HPDE6-E6E7 (cell line): ENCODE measurements around the gene CRELD2.

Experiments used
- DNase-seq: peaks from one replicate; pipeline ENCODE4 v3.0.0; 2011; ENCODE audit warnings: missing footprints; ENCODE audit errors: extremely low spot score

Gene CRELD2

DNA sequence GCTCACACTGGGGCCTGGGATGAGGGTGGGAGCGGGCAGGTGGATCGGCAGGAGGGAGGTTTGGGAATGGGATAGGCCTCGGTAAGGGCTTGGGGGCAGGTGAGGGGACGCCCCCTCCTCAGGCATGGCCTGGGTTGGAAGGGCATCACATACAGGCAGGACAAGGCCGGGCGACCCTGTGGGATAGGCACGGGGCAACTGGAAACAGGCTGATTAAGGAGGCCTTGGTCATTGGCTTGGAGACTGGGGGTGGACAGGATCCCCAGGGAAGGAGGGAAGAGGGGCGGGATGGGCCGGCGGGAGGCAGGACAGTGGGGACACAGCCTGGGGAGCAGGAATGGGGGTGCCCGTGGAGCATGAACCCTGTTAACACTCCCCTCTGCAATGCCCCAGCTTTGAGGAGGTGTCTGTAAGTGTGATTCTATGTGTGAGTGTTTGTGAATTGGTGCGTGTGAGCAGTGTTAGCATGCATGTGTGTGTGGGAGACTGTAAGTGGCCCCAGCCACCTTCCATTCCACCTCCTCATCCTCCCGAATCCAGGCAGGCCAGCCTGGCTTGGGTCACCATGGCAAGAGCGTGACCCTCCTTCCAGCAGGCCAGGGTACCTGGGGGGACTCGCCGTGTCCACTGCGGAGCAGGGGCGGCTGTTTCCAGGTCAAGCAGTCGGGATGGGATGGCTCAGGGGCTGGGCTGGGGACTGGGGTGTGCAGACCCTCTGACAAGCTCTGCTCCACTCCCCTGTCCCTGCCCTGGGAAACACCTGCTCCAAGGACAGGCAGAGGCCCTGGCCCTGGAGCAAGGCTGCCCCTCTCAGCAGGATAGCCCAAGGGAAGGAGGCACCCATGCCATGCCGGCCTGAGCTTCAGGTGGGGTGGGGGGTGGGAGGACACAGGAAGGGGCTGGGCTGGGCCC lies 38.7 kb downstream of the CRELD2 start:
- DNase-seq, result no peak

DNA sequence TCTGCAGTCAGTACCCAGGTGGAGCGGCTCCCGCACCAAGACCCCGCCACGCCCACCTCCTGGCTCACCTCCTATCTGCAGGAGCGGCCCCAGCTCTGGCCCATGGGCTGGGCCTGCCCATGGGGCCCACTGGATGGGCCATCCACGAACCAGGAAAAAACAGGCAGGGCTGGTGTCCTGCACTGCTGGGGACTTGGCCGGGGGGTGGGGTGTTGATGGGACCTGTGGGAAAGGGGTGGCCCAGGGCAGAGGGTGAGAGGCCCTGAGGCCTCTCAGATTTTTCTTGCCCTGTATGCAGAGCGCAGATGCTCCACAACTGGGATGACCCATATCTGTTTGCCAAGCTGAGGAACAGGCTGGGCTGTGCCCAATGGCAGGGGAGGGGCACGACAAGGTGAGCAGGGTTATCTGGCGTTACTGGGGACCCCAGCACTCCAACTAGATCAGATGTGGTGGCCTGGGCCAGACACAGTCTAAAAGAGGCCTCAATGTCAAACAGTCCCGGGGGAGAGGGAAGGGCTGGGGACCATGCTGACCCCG lies 39.5 kb downstream of the CRELD2 start:
- no peak for DNase-seq

DNA sequence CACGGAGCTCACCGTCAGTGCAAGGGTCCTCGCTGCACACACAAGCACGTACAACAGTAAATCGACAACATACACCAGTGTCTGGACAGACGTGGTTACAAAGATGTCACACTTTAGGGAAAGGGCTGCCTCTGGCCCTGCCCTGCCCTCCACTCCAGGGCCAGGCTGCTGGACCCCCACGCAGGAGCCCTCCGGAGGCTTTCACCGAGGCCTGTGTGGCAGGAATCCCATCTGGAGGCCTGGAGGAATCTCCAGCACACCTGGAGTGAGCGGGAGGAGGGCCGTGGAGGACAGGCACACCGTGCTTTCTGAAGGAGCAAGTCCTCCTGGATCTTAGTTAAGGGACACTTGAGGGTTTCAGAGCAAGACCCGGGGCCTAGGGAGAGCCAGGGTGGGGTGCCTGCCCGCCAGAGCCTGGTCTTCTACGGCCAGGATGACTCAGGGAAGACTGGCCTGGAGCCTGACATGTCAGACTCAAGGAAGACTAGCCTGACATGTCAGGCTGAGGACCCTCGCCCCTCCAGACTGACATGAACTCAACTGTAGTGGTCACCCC lies 40.0 kb downstream of the CRELD2 start:
- no peak for DNase-seq

DNA sequence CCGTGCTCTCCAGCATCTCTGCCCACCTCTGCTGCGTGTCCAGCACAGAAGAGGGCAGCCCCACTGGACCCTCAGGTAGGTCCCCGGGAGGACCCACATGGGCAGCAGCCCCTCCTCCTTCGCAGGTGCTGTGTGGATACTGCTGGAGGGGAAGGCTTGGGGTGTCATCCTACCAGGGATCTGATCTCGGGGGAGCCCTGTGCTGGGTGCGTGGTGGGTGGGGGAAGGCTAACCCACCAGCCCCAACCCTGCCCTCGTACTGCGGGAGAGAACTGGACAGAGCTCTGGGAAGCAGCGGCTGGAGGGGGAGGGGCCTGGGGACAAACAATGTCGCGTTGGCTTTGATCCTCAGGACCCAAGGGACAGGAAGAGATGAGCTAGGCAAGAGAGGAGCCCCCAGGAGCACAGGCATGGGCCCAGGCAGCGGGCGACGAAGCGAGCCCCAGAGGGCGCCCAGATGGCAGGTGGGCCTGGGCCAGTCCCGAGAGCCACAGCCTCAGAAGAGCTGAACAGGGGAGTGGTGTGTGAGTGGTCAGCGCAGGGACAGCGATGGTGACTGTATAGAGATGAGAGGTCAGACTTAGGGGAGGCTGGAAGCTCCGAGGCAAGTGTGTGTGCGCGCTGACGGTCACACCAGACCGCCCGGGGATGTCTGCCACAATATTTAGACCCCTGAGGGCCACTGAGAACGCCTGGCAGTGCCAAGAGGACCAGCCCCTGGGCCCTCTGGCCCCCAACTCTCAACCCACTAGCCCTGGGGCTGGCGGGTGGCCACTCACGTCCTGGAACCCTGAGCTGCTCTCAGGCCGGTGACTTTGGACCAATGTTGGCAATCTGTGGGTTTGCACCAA lies 40.7 kb downstream of the CRELD2 start:
- no peak for DNase-seq

DNA sequence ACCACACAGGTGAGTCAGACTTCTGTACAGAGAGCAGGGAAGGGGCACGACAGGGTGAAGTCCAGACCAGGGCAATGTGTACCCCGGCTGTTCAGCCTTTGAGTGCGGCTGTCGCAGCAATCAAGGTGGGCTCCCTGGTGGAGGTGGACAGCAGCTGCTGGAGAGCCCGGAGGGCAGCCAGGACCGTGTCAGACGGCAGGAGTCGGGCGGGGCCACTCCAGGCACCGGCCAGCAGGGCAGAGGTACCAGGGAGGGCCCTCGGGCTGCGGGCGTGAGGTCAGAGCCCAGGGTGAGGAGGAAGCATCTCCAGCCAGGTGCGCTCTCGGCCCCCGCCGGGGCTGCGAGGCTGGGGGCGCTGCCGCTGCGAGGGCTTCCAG lies 41.3 kb downstream of the CRELD2 start:
- no peak for DNase-seq

DNA sequence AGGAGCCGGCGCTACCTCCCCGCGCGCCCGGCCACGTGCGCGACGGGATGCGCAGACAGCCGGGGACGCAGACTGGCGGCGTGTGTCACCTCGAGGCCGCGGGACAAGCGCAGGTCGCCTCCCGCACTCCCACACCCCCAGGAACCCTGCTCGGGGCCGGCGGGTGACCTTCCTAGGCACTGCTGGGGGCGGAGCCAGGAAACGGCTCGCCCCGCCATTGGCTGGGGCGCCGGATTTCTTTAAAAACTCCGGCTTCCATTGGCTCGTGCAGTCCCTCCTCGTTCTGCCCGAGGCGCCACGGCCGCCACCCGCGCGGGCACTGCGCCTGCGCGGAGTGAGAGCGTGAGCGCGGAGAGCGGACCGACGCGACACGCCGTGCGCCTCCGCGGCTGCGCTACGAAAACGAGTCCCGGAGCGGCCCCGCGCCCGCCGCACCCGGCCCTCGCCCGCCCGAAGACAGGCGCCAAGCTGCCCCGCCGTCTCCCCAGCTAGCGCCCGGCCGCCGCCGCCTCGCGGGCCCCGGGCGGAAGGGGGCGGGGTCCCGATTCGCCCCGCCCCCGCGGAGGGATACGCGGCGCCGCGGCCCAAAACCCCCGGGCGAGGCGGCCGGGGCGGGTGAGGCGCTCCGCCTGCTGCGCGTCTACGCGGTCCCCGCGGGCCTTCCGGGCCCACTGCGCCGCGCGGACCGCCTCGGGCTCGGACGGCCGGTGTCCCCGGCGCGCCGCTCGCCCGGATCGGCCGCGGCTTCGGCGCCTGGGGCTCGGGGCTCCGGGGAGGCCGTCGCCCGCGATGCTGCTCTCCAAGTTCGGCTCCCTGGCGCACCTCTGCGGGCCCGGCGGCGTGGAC lies 41.9 kb downstream of the CRELD2 start, which contains the start of gene PIM3:
PIM3 (plus strand) TSS at position 614 of the 846 bp plus-strand sequence; CDS start at position 790, 176 bp downstream.
- peak; percentile 83 for DNase-seq

DNA sequence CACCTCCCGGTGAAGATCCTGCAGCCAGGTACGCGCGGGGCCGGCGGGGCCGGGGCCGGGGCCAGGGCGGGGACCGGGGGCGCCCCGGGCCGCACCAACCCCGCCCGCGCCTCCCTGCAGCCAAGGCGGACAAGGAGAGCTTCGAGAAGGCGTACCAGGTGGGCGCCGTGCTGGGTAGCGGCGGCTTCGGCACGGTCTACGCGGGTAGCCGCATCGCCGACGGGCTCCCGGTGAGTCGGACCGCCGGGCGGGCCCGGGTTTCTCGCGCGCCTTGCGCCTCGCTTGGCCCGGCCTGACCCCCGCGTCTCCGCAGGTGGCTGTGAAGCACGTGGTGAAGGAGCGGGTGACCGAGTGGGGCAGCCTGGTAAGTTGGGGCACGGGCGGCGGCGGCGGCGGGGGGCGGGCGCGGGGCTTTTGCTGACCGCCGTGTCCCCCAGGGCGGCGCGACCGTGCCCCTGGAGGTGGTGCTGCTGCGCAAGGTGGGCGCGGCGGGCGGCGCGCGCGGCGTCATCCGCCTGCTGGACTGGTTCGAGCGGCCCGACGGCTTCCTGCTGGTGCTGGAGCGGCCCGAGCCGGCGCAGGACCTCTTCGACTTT lies 42.7 kb downstream of the CRELD2 start:
- no peak for DNase-seq

DNA sequence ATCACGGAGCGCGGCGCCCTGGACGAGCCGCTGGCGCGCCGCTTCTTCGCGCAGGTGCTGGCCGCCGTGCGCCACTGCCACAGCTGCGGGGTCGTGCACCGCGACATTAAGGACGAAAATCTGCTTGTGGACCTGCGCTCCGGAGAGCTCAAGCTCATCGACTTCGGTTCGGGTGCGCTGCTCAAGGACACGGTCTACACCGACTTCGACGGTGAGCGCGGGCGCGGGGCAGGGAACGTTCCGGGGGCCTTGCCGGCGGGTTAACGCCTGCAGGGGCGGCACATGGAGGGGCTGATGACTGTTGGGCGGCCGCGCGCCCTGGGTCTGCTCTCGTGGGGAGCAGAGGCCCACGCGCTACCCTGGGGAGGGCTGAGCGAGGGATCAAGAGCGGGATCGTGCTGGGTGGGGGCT lies 43.2 kb downstream of the CRELD2 start:
- DNase-seq, result no peak

DNA sequence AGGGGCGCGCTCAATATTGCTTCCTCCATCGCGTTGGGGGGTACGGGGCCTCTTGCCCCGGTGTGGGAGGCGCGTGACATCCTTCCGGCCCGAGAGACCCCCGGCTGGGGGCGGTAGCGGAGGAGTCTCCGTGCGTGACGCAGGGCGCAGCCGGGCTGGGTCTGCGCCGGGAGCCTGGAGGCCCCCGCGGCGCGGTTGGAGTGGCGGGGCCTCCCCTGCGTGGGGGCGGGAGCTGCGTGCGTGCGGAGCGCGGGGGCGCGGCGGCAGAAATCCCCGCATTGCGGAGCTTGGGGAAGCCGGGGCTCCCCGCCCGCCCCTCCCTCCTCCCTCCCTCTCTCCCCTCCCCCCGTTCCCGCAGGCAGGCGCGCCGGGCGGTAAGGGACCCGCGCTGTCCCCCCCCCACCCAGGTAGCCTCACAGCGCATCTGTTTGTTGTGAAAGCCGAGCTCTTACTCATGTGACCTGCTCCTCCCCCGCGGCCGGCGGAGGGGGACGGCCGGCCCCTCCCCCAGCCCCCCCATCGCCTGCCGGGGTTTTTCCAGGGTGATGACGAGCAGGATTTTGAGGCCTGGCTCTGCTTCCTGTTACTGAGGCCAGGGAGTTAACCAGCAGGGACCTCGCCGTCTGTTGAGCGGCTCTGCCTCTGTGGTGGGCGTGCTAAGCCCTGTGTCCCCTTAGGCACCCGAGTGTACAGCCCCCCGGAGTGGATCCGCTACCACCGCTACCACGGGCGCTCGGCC lies 43.7 kb downstream of the CRELD2 start:
- peak; percentile 64 for DNase-seq

DNA sequence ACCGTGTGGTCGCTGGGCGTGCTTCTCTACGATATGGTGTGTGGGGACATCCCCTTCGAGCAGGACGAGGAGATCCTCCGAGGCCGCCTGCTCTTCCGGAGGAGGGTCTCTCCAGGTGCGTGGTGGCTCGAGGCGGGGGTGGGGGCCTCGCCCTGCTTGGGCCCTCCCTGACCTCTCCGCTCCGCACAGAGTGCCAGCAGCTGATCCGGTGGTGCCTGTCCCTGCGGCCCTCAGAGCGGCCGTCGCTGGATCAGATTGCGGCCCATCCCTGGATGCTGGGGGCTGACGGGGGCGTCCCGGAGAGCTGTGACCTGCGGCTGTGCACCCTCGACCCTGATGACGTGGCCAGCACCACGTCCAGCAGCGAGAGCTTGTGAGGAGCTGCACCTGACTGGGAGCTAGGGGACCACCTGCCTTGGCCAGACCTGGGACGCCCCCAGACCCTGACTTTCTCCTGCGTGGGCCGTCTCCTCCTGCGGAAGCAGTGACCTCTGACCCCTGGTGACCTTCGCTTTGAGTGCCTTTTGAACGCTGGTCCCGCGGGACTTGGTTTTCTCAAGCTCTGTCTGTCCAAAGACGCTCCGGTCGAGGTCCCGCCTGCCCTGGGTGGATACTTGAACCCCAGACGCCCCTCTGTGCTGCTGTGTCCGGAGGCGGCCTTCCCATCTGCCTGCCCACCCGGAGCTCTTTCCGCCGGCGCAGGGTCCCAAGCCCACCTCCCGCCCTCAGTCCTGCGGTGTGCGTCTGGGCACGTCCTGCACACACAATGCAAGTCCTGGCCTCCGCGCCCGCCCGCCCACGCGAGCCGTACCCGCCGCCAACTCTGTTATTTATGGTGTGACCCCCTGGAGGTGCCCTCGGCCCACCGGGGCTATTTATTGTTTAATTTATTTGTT lies 44.6 kb downstream of the CRELD2 start:
- no peak for DNase-seq

DNA sequence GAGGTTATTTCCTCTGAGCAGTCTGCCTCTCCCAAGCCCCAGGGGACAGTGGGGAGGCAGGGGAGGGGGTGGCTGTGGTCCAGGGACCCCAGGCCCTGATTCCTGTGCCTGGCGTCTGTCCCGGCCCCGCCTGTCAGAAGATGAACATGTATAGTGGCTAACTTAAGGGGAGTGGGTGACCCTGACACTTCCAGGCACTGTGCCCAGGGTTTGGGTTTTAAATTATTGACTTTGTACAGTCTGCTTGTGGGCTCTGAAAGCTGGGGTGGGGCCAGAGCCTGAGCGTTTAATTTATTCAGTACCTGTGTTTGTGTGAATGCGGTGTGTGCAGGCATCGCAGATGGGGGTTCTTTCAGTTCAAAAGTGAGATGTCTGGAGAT lies 45.2 kb downstream of the CRELD2 start:
- no peak for DNase-seq

DNA sequence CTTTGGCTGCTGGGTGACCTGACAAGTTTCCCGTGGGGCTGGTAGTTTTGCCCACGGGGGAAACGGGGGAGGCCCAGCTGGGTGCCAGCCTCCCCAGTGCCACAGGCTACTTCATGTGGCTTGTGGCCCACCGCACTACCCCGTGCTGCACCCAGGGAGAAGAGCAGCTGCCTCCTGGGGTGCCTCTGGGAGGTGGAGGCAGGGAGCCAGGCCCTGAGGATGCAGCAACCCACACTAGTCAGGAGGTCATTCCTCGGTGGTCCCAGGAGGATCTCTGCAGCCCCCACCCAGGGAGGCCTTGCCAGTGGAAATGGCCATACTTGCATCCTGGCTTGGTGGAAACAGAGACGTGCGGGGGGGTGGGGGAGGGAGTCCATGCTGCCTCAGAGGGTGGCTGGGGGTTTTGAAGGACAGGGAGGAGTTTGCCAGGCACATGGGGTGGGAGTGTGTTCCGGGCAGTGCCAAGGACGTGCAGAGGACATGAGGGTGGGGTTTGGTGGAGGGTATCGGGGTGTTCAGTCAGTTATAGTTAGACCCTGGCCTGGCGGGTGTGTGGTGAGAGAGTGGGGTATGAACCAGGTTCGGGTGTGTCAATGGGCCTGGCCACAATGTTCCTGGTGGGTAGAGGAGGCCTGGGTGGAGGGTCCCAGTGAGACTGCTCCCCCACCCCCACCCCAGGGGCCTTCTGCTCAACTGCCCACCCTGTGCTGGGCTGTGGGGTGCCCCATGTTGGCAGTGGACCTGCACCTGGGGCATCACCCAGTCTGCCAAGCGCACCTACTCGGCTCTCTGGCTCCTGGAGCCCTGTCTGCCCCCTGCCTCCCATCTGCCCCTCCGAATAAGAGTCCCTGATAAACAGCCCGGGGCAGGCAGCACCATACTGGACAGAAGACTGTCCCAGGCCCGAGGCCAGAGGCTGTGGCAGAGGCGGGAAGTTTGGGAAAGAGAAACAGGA lies 46.0 kb downstream of the CRELD2 start:
- DNase-seq, result no peak

DNA sequence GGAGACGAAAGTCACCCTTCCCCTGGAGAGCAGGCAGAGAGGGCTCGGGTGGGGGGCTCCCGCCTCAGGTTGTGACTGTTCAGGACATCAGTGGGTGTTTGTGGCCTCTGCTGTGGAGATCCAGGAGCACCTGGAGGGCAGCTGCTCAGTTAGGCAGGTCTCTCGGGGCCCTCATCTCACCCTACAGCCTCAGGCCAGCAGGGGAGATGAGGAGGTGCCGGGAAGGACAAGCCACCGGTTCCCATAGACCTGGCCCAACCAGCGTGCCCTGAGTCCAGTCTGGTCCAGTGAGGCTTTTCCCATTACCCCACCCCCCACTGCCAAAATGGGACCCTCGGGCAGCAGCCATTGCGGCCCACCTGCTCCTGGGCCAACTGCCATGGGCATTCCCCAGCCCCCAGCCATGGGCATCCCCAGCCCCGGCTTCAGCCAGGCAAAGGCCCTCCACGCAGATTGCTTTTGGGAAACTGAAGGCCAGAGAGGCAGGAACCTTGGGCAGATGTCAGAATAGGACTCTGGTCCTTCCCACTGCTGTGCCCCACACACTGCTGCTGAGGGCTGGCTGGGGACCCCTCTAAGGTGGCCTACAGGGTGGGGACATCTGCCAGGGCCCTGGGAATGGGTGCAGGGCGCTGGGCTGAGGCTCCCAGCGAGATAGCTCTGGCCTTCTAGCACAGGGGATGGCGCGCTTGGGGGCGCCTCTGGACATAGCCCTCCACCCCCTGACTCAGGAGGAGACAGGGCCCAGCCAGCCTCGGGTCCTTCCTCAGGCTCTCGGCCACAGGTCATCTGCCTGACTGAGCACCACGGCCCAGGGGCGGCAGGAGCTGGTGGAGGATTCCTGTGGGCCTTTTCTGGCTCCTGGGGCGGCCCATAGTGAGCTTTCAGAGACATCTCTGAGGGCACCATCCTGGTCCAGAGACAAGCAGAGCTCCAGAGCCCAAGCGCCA lies 46.9 kb downstream of the CRELD2 start:
- no peak for DNase-seq

DNA sequence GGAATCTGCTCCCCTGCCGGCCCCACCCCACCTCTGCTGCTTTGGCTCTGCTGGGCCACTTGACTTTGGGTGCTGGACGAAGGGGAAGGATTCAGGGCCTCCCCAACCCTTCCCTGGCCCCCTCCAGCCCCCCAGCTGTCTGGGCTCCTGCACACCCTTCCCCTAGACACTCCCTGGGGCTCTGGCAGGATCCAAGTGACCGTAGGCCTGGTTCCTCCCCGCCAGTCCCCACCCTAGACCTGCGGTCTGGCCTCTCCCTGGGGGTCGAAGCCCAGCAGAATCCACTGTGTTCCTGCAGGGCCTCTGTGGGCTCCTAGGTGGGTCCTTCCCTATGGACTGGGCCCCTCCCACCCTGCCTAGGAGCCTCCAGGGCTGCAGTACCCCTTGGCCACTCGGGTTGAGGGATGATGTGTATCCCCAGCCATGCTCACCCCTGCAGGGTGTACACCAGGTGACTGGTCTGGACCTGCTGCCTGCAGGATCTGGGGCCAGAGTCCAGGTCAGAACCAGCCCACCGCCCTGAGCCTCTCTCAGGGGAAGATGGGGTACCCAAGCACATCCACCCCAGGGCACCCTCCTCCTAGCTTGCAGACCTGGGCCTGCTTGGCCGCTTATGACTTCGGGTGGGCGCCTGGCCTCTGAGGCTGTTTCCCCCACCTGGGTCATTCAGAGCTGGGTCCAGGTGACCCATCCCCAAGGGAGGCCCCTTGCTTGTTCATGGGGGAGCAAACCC lies 47.8 kb downstream of the CRELD2 start:
- DNase-seq, result no peak

DNA sequence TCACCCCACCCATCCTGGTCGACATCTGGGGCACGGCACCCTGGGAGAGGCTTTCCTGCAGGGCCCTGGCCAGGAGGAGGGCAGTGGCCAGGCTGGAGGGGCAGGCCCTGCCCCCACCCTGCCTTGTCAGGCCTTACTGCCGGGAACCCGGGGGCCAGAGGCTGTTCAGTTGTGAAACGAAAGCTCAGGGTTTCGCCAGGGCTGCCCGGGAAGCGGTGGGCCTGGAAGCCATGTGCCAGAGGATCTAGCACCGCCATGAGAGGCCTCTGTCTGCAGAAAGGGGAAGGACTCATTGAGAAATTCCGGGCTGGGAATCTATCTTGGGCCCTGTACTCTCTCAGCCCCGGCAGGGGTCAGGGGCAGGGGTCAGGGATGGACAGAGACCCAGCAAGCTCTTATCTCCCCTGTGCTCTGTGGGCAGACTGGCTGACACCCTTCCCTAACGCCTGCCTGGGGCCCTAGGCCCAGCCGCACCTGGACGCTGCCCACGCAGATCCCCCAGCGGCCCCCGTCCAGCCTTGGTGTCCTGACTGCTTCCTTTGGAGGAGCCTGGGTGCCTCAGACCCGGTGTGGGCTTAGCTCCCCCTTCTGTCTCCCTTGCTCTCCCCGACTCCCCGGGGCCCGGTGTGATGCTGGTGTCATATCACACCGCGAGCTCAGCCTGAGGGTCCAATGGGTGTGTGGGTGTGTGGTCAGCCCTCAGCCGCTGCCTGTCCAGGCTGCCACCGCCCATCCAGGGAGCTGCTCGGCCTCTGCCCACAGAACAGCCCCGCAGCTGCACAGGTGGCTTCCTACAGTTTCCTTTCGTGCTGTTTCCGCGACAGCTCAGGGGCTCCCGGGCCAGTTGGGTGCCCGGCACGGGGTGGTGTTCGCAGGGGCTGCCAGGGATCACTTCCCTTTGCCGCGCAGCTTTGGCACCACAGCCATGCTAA lies 48.6 kb downstream of the CRELD2 start:
- DNase-seq, result no peak
